GM21360 (cell line): ENCODE results near the gene OPN1MW3.
"Not testable (repeated sequence)": the region's sequence is repeated elsewhere in the genome, so short reads cannot be mapped to it uniquely, and the experiment has no call there.

Experiments used
- ATAC-seq: cut with Tn5 transposase; IDR thresholded peaks from one replicate; pipeline ENCODE4 v1.9.1; 2021; ENCODE audit warnings: mild to moderate bottlenecking, moderate library complexity; ENCODE audit not compliant: unreplicated experiment

The OPN1MW3 gene

GRCh38 chrX:154257282-154257681, at the start of gene OPN1MW3:
TSS of gene OPN1MW3 (plus strand) at chrX:154257582. CDS start at chrX:154257620, 38 bp downstream.
- not testable (repeated sequence) for ATAC-seq

GRCh38 chrX:154209670-154210418, 47.5 kb upstream of the OPN1MW3 start:
- peak; percentile 57 for ATAC-seq

GRCh38 chrX:154211057-154211456, 46.3 kb upstream of the OPN1MW3 start:
- ATAC-seq = not testable (repeated sequence)

GRCh38 chrX:154211499-154211898, 45.9 kb upstream of the OPN1MW3 start:
- ATAC-seq = not testable (repeated sequence)

GRCh38 chrX:154219456-154219855, 37.9 kb upstream of the OPN1MW3 start, which contains the start of gene OPN1MW2:
TSS of gene OPN1MW2 (plus strand) at chrX:154219756. CDS start at chrX:154219816, 60 bp downstream.
- ATAC-seq = not testable (repeated sequence)

GRCh38 chrX:154225292-154225691, 32.1 kb upstream of the OPN1MW3 start:
- ATAC-seq = not testable (repeated sequence)

GRCh38 chrX:154226706-154227105, 30.7 kb upstream of the OPN1MW3 start:
- ATAC-seq = not testable (repeated sequence)

- ATAC-seq = not testable (repeated sequence)
Observed at GRCh38 chrX:154231443-154231842, 25.9 kb upstream of the OPN1MW3 start.

- ATAC-seq = not testable (repeated sequence)
Observed at GRCh38 chrX:154233620-154234019, 23.8 kb upstream of the OPN1MW3 start.

GRCh38 chrX:154238939-154239559, 18.3 kb upstream of the OPN1MW3 start:
- ATAC-seq = not testable (repeated sequence)

- ATAC-seq = not testable (repeated sequence)
Observed at GRCh38 chrX:154239982-154240503, 17.3 kb upstream of the OPN1MW3 start.

GRCh38 chrX:154247377-154248045, 9.9 kb upstream of the OPN1MW3 start:
- ATAC-seq = not testable (repeated sequence)

- not testable (repeated sequence) for ATAC-seq
Observed at GRCh38 chrX:154248076-154248475, 9.3 kb upstream of the OPN1MW3 start.

GRCh38 chrX:154258711-154259110, 1.3 kb downstream of the OPN1MW3 start:
- ATAC-seq = not testable (repeated sequence)

GRCh38 chrX:154263072-154263471, 5.7 kb downstream of the OPN1MW3 start:
- ATAC-seq = not testable (repeated sequence)

- ATAC-seq = not testable (repeated sequence)
Observed at GRCh38 chrX:154269245-154269644, 11.9 kb downstream of the OPN1MW3 start.

- peak; percentile 68 for ATAC-seq
Observed at GRCh38 chrX:154284489-154285338, 27.3 kb downstream of the OPN1MW3 start.

- ATAC-seq = not testable (repeated sequence)
Observed at GRCh38 chrX:154286406-154286805, 29.0 kb downstream of the OPN1MW3 start.

GRCh38 chrX:154294791-154295574, 37.6 kb downstream of the OPN1MW3 start, which contains the start of gene TEX28:
TSS of gene TEX28 (minus strand) at chrX:154295124. CDS start at chrX:154292117, 3,007 bp downstream.
- ATAC-seq = no peak
